Measurements from ENCODE around the gene B3GALT2. TPM values are rescaled to one million over a fixed set of nuclear protein-coding genes. Genes with fewer than 3 reads are reported as not detected.

B3GALT2 gene
- total RNA-seq, 2 experiments from 2014 or later: not detected

- CTCF ChIA-PET: interaction anchor here (1.3 to 1.7 kb wide), 2 partner anchors 8 to 157 kb away, joined by 4 read pairs; no protein-coding TSS in a partner anchor
- Mint-ChIP-seq H3K4me1 (ENCODE audit: low read depth) (peaks cover 32% of the 10 kb centered on the region), H3K27me3 (ENCODE audit: low read depth) (no peaks in the 10 kb centered on the region), H3K4me3 (no peak overlapping the region), H3K9me3 (no peaks in the 10 kb centered on the region), H3K36me3 (ENCODE audit: low read depth) (peaks cover 4% of the 10 kb centered on the region), H3K27ac (peak overlapping the region; percentile 6)
- no peak for DNase-seq
- intact Hi-C loops (cut with micrococcal nuclease): loop anchor here (5.0 to 10.0 kb wide), 2 partner anchors 576 to 863 kb away; no protein-coding TSS in a partner anchor
Measured at GRCh38 chr1:193181536-193181935, 4.9 kb downstream of the B3GALT2 start.

- H3K36me3 Mint-ChIP-seq (ENCODE audit: low read depth): peaks cover 10% of the 10 kb centered on the region
- intact Hi-C loops (cut with micrococcal nuclease): loop anchor here (2.0 kb wide), 1 partner anchor 372 kb away; no protein-coding TSS in a partner anchor
- no peak overlapping the region for H3K4me3 Mint-ChIP-seq
- no peak for DNase-seq
- no peaks in the 10 kb centered on the region for H3K9me3 Mint-ChIP-seq
- H3K27ac Mint-ChIP-seq: no peak overlapping the region
- H3K27me3 Mint-ChIP-seq (ENCODE audit: low read depth): no peaks in the 10 kb centered on the region
- H3K4me1 Mint-ChIP-seq (ENCODE audit: low read depth): peaks cover 18% of the 10 kb centered on the region
- CTCF ChIA-PET: interaction anchor here (0.8 kb wide), 1 partner anchor 353 kb away, joined by 3 read pairs; no protein-coding TSS in a partner anchor
Measured at GRCh38 chr1:193179094-193179493, 7.3 kb downstream of the B3GALT2 start.

- no peak for DNase-seq
- H3K36me3 Mint-ChIP-seq (ENCODE audit: low read depth): peaks cover 12% of the 10 kb centered on the region
- H3K27ac Mint-ChIP-seq: no peak overlapping the region
- intact Hi-C loops (cut with micrococcal nuclease): no loop called here
- H3K27me3 Mint-ChIP-seq (ENCODE audit: low read depth): no peaks in the 10 kb centered on the region
- no peaks in the 10 kb centered on the region for H3K9me3 Mint-ChIP-seq
- peaks cover 23% of the 10 kb centered on the region for H3K4me1 Mint-ChIP-seq (ENCODE audit: low read depth)
- no peak overlapping the region for H3K4me3 Mint-ChIP-seq
- CTCF ChIA-PET: no interaction called here
Measured at GRCh38 chr1:193176788-193177187, 9.6 kb downstream of the B3GALT2 start.

GRCh38 chr1:193176113-193176512 is 10.3 kb downstream of the B3GALT2 start:
- intact Hi-C loops (cut with micrococcal nuclease): no loop called here
- H3K27ac Mint-ChIP-seq: no peak overlapping the region
- H3K4me1 Mint-ChIP-seq (ENCODE audit: low read depth): peaks cover 27% of the 10 kb centered on the region
- DNase-seq: no peak
- H3K9me3 Mint-ChIP-seq: no peaks in the 10 kb centered on the region
- H3K4me3 Mint-ChIP-seq: no peak overlapping the region
- CTCF ChIA-PET: no interaction called here
- H3K36me3 Mint-ChIP-seq (ENCODE audit: low read depth): peaks cover 12% of the 10 kb centered on the region
- no peaks in the 10 kb centered on the region for H3K27me3 Mint-ChIP-seq (ENCODE audit: low read depth)

- Mint-ChIP-seq H3K4me1 (ENCODE audit: low read depth) (peaks cover 23% of the 10 kb centered on the region), H3K27me3 (ENCODE audit: low read depth) (no peaks in the 10 kb centered on the region), H3K27ac (no peak overlapping the region), H3K4me3 (no peak overlapping the region), H3K36me3 (ENCODE audit: low read depth) (peaks cover 10% of the 10 kb centered on the region), H3K9me3 (no peaks in the 10 kb centered on the region)
- intact Hi-C loops (cut with micrococcal nuclease): no loop called here
- no peak for DNase-seq
- CTCF ChIA-PET: interaction anchor here (0.9 kb wide), 1 partner anchor 10 kb away, joined by 3 read pairs; no protein-coding TSS in a partner anchor
Measured at GRCh38 chr1:193157360-193157759, 29.1 kb downstream of the B3GALT2 start.

GRCh38 chr1:193156822-193157142 is 29.6 kb downstream of the B3GALT2 start:
- H3K36me3 Mint-ChIP-seq (ENCODE audit: low read depth): peaks cover 12% of the 10 kb centered on the region
- intact Hi-C loops (cut with micrococcal nuclease): no loop called here
- CTCF ChIA-PET: interaction anchor here (0.6 kb wide), 1 partner anchor 114 kb away, joined by 3 read pairs; no protein-coding TSS in a partner anchor
- H3K27ac Mint-ChIP-seq: no peak overlapping the region
- peaks cover 23% of the 10 kb centered on the region for H3K4me1 Mint-ChIP-seq (ENCODE audit: low read depth)
- no peaks in the 10 kb centered on the region for H3K9me3 Mint-ChIP-seq
- no peak for DNase-seq
- no peaks in the 10 kb centered on the region for H3K27me3 Mint-ChIP-seq (ENCODE audit: low read depth)
- H3K4me3 Mint-ChIP-seq: no peak overlapping the region

- no peak for DNase-seq
- intact Hi-C loops (cut with micrococcal nuclease): no loop called here
- CTCF ChIA-PET: interaction anchor here (0.6 kb wide), 2 partner anchors 71 to 113 kb away, joined by 3 to 4 read pairs; no protein-coding TSS in a partner anchor
- H3K4me3 Mint-ChIP-seq: no peak overlapping the region
- H3K4me1 Mint-ChIP-seq (ENCODE audit: low read depth): peaks cover 23% of the 10 kb centered on the region
- no peaks in the 10 kb centered on the region for H3K9me3 Mint-ChIP-seq
- H3K36me3 Mint-ChIP-seq (ENCODE audit: low read depth): peaks cover 15% of the 10 kb centered on the region
- H3K27ac Mint-ChIP-seq: no peak overlapping the region
- no peaks in the 10 kb centered on the region for H3K27me3 Mint-ChIP-seq (ENCODE audit: low read depth)
Measured at GRCh38 chr1:193156117-193156821, 30.1 kb downstream of the B3GALT2 start.

- CTCF ChIA-PET: no interaction called here
- DNase-seq: no peak
- H3K27ac Mint-ChIP-seq: no peak overlapping the region
- H3K36me3 Mint-ChIP-seq (ENCODE audit: low read depth): peaks cover 34% of the 10 kb centered on the region
- H3K27me3 Mint-ChIP-seq (ENCODE audit: low read depth): no peaks in the 10 kb centered on the region
- intact Hi-C loops (cut with micrococcal nuclease): no loop called here
- H3K4me3 Mint-ChIP-seq: no peak overlapping the region
- no peaks in the 10 kb centered on the region for H3K9me3 Mint-ChIP-seq
- H3K4me1 Mint-ChIP-seq (ENCODE audit: low read depth): peaks cover 12% of the 10 kb centered on the region
Measured at GRCh38 chr1:193144999-193145398, 41.4 kb downstream of the B3GALT2 start.

- Mint-ChIP-seq H3K36me3 (ENCODE audit: low read depth) (peaks cover 39% of the 10 kb centered on the region), H3K4me1 (ENCODE audit: low read depth) (peaks cover 13% of the 10 kb centered on the region), H3K4me3 (no peak overlapping the region), H3K27ac (no peak overlapping the region), H3K9me3 (no peaks in the 10 kb centered on the region), H3K27me3 (ENCODE audit: low read depth) (no peaks in the 10 kb centered on the region)
- intact Hi-C loops (cut with micrococcal nuclease): no loop called here
- CTCF ChIA-PET: no interaction called here
- DNase-seq: no peak
Measured at GRCh38 chr1:193144361-193144938, 42.0 kb downstream of the B3GALT2 start.

GRCh38 chr1:193143285-193143684 is 43.1 kb downstream of the B3GALT2 start:
- Mint-ChIP-seq H3K36me3 (ENCODE audit: low read depth) (peaks cover 39% of the 10 kb centered on the region), H3K27me3 (ENCODE audit: low read depth) (no peaks in the 10 kb centered on the region)

GRCh38 chr1:193142409-193142808 is 44.0 kb downstream of the B3GALT2 start:
- H3K27me3 Mint-ChIP-seq (ENCODE audit: low read depth): no peaks in the 10 kb centered on the region
- DNase-seq: no peak
- CTCF ChIA-PET: interaction anchor here (0.7 to 0.9 kb wide), 5 partner anchors 9 to 828 kb away, joined by 3 to 4 read pairs (median 3); no protein-coding TSS in a partner anchor
- H3K27ac Mint-ChIP-seq: no peak overlapping the region
- H3K4me1 Mint-ChIP-seq (ENCODE audit: low read depth): peaks cover 15% of the 10 kb centered on the region
- no peaks in the 10 kb centered on the region for H3K9me3 Mint-ChIP-seq
- no peak overlapping the region for H3K4me3 Mint-ChIP-seq
- peaks cover 39% of the 10 kb centered on the region for H3K36me3 Mint-ChIP-seq (ENCODE audit: low read depth)
- intact Hi-C loops (cut with micrococcal nuclease): no loop called here

More at GRCh38 chr1:193143285-193143684, 43.1 kb downstream of the B3GALT2 start:
- CTCF ChIA-PET: interaction anchor here (0.7 to 0.9 kb wide), 4 partner anchors 10 to 119 kb away, joined by 3 to 4 read pairs (median 3); no protein-coding TSS in a partner anchor
- Mint-ChIP-seq H3K4me1 (ENCODE audit: low read depth) (peaks cover 15% of the 10 kb centered on the region), H3K27ac (no peak overlapping the region), H3K9me3 (no peaks in the 10 kb centered on the region), H3K4me3 (no peak overlapping the region)
- no peak for DNase-seq
- intact Hi-C loops (cut with micrococcal nuclease): loop anchor here (1.0 kb wide), 1 partner anchor 1152 kb away; no protein-coding TSS in a partner anchor

GRCh38 chr1:193141804-193142203 is 44.6 kb downstream of the B3GALT2 start:
- H3K36me3 Mint-ChIP-seq (ENCODE audit: low read depth): peaks cover 35% of the 10 kb centered on the region
- DNase-seq: no peak
- H3K27ac Mint-ChIP-seq: peak overlapping the region; percentile 7
- no peaks in the 10 kb centered on the region for H3K9me3 Mint-ChIP-seq
- CTCF ChIA-PET: interaction anchor here (0.7 to 0.8 kb wide), 2 partner anchors 98 to 828 kb away, joined by 3 to 4 read pairs; no protein-coding TSS in a partner anchor
- no peaks in the 10 kb centered on the region for H3K27me3 Mint-ChIP-seq (ENCODE audit: low read depth)
- peaks cover 18% of the 10 kb centered on the region for H3K4me1 Mint-ChIP-seq (ENCODE audit: low read depth)
- no peak overlapping the region for H3K4me3 Mint-ChIP-seq
- intact Hi-C loops (cut with micrococcal nuclease): no loop called here
